ACHN (cell line): ENCODE data around the gene XAGE2.
"Not testable (repeated sequence)": the region's sequence is repeated elsewhere in the genome, so short reads cannot be mapped to it uniquely, and the experiment has no call there.

ENCODE experiments used
- DNase-seq: peaks from one replicate; pipeline ENCODE4 v3.0.0-alpha.2; 2015
- in situ Hi-C: cut with HindIII; loops from 2 replicates; pipeline ENCODE4 v1.10.0; 2017; ENCODE audit warnings: low sequenced_read_pairs, low pct_ligation_motif_present, low pct_unique_long_range_greater_than_20kb

XAGE2 gene, protein sequence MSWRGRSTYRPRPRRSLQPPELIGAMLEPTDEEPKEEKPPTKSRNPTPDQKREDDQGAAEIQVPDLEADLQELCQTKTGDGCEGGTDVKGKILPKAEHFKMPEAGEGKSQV

DNA sequence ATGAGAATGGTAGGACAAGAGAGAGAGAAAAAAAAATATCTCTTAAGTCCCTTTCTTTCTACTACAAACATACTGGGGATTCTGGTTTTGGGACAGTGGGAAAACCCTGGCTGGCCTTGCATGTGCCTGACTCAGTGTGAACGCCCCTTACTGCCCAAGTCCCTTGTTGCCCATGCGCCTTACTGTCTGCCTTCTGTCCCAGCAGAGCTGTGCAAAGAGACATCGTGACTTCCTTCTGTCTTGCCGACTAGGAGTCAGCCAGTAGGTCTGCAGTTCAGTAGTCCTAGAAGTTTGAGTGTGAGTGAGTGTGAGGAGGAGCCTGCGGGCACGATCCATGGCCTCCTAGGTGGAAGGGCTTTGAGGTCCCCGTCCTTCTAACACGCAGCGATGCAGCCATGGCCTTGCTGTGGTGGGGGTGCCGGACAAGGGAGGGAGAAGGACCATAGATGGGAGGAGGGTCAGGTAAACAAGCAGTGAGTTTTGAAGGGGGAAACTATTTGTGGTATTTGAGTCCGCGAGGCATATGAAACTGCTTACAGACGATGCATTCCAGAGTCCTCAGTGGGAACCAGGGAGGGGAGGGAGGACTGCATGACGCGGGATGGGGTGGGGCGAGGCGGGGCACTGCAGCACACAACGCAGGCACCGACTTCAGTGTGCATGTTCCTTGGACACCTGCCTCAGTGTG is at the start of gene XAGE2:
TSS of gene XAGE2 (plus strand) at position 654 of the 688 bp plus-strand sequence. CDS start 994 bp downstream, outside the sequence.
- in situ Hi-C loops: no loop called here
- no peak for DNase-seq

DNA sequence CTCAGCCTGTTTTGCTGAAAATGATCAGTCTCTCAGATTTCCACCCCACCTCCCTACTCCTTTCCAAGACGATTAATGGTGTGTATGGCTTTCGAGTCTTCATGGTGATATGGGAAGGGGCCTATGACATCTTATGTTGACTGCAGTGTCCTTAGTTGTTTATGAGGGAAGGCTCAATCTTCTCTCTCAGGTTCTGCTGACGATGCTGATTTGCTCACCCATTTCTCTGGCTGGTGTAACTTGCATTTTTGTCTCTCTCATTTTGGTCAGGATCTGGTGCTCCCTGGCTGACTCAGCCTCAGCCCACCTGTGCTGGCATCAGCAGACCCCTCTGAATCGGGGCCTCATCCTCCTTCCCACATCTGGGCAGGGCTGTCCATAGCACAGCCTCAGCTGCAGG is 31.4 kb upstream of the XAGE2 start:
- DNase-seq: no peak
- in situ Hi-C loops: no loop called here

GRCh38 chrX:52341493-52341892 is 27.3 kb upstream of the XAGE2 start:
- in situ Hi-C loops: no loop called here

DNA sequence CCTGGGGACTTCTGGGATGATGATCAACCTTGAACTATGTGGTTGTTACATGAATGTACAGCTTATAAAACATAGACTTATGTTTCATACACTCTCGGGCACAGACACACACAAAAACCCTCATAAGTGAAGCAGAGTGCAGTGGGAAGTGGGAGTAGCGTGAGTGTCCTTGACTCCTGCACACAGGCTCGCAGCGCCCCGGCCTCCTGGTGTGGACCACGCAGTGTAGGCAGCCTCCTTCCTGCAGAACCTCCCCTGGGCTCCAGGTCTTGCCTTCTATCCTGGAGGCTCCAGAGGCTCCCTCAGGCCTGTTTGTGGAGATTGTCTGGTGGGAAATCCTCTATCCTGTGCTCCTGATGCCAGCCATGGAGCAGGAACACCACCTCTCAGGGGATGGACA is 25.7 kb upstream of the XAGE2 start:
- in situ Hi-C loops, DNase-seq: not testable (repeated sequence)

More at GRCh38 chrX:52341493-52341892, 27.3 kb upstream of the XAGE2 start:
- no peak for DNase-seq

DNA sequence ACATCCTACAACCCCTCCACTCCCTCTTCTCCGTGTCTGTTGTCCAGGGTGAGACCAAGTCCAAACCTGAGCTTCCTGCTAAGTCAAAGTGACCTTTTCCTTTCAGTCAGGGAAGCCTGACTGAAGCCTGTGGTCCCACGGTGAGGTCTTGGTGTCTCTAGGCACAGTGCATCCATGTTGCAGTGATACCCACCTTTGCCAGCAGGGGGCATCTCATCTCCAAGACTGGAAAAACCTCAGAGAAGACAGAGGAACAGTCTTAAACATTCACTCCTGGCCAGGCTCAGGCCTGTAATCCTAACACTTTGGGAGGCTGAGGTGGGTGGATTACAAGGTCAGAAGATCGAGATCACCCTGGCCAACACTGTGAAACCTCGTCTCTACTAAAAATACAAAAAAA is 23.4 kb upstream of the XAGE2 start:
- peak; percentile 28 for DNase-seq
- in situ Hi-C loops: not testable (repeated sequence)

DNA sequence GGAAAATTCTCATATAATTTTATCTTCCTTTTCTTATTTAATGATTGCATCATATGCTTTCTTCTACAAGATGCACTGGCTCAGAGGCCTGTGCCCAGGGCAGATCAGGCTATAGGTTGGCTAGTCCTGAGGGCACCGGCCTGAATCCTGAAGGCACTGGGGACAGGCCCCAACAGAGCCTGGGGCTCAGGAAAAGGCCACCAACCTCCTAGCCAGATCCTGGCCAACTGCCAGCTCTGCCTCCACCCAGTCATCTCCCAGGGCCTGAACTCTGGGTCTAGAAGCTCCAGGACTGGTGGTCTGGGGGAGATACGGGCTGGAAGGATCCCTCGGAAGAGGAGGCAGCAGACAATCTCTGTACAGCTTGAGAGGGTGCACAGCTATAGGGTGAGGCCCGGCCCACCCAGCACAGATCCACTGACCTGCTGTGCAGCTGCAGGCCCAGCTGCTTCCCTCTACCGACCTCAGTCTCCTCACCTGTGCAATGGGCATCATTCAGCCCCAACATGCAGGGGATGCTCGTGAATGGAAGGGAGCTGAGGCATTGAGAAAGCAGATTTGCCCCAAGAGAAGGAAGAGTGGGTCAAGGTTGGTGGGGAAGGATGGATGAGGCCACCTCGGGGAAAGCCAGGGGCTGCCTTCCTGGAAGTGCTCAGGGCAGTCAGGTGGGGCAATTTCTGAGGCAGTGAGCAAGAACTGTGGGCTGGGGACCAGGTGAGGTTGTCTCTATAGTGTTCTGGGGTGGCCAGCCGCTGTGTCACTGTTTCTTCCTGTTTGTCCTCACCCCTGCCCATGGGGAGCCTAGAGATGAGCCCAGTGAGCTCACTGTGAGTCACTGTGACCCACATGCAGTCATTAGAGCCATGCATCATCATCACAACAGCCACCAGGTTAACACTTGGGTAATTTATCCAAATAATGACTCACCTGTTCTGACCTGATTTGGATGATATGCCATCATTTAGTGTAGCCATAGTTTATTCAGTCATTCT is 22.4 kb upstream of the XAGE2 start:
- DNase-seq: no peak
- in situ Hi-C loops: no loop called here

DNA sequence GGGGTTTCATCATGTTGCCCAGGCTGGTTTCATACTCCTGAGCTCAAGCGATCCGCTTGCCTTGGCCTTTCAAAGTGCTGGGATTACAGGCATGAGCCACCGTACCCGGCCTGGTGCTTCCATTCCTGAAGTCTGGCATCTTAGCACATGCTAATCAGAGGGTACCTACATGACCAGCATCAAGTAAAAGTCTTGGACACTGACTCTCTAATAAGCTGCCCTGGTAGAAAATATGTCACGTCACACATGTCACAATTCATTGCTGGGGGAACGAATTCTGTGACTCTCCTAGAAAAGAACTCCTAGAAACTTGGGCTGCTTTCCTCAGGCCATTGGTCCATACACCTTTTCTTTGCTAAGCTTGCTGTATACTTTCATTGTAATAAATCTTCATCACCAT is 19.1 kb upstream of the XAGE2 start:
- in situ Hi-C loops: no loop called here
- DNase-seq: no peak

- DNase-seq: no peak
- in situ Hi-C loops: no loop called here
Observed at GRCh38 chrX:52352551-52352950, 16.3 kb upstream of the XAGE2 start.

DNA sequence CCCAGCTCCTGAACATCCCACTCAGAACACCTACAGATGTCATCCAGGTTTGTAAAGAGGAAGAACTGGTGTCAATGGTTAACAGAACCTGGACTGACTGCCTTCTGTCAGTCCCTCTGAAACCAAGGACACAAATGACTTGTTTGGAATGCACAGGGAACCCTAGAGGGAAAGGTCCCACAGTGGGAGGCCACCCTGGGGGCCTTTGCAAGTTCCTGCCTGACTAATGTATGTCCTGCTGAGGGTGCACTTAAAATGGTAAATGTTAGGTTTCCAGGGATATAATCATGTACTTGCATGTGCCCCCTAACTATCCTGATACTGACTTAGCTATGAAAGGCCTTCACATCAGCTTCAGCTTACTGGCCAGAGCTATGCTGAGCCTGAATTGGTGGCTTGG is 15.0 kb upstream of the XAGE2 start:
- in situ Hi-C loops: no loop called here
- DNase-seq: no peak

GRCh38 chrX:52355108-52355507 is 13.7 kb upstream of the XAGE2 start:
- no peak for DNase-seq
- in situ Hi-C loops: no loop called here

- in situ Hi-C loops: no loop called here
- no peak for DNase-seq
Observed at GRCh38 chrX:52359614-52360232, 9.1 kb upstream of the XAGE2 start.

DNA sequence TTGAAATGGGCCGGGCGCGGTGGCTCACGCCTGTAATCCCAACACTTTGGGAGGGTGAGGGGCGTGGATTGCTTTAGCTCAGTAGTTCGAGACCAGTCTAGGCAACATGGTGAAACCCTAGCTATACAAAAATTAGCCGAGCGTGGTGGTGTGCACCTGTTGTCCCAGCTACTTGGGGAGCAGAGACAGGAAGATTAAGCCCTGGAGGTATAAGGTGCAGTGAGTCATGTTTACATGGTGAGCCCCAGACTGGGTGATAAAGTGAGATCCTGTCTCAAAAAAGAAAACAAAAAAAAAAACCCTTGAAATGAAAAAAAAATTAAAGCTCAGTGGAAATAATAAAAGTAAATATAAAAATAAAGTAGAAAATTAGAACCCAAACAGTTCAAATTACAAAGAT is 6.9 kb upstream of the XAGE2 start:
- no peak for DNase-seq
- in situ Hi-C loops: no loop called here

DNA sequence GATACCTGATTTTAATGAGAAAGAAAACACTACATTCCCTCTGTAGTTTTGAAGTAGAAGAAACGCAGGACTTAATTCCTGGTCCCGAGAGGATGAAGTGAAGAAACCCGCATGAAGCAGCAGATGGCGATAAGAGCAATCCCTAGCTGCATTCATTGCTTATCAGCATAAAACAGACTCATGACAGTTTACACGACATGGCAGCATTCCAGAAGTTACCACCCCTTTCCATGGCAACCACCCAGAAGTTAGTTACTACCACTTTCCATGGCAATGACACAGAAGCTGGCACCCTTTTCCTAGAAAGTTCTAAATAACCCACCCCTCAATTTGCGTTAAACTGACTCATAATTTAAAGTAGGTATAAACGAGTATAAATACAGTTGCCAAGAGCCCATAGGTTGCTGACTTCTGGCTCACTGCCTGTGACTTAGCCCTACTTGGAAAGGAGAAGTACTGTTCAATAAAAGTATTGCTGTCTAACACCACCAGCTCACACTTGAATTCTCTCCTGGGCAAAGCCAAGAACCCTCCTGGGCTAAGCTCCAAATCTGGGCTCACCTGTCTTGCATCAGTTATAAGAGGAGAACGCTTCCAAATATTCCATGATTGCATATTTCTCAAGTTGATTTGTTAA is 5.5 kb upstream of the XAGE2 start:
- in situ Hi-C loops: no loop called here
- no peak for DNase-seq

DNA sequence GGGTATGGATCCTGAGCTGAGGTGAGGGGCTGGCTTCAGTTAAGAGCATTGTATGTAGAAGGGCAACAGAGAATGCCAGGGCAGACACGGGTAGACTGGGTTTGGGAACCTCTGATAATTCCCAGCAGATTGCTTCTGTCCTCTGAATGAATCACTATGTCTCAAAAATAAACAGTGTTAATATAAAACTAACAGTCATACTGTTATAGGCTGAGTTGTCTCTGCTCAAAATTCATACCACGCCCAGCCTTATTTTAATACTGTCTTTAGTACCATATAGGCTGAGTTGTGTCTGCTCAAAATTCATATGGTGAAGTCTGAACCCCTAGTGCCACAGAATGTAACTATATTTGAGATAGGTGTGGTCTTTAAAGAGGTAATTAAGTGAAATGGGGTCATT is 10.0 kb downstream of the XAGE2 start:
- in situ Hi-C loops: no loop called here
- no peak for DNase-seq

DNA sequence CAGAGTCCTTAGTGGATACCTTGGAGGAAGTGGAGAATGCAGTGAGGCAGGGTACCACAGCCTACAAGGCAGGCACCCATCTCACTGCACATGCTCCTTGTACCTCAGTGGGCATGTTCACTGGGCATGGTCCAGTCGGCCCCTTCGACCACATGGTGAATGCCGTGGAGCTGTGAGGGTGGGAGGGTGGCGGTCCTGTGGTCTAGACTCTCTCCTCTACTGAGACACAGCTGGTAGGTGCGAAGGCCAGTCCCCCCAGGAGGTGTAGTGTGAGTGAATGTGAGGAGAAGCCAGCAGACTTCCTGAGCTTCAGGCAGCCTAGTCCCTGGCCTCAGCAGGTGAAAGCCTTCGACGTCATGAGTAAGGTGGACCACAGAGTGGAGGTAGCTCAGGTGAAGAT is 12.2 kb downstream of the XAGE2 start:
- DNase-seq: no peak
- in situ Hi-C loops: no loop called here

GRCh38 chrX:52410439-52411394 is 41.9 kb downstream of the XAGE2 start:
- DNase-seq: no peak
- in situ Hi-C loops: no loop called here

- DNase-seq: no peak
- in situ Hi-C loops: no loop called here
Observed at GRCh38 chrX:52415304-52415703, 46.5 kb downstream of the XAGE2 start.

DNA sequence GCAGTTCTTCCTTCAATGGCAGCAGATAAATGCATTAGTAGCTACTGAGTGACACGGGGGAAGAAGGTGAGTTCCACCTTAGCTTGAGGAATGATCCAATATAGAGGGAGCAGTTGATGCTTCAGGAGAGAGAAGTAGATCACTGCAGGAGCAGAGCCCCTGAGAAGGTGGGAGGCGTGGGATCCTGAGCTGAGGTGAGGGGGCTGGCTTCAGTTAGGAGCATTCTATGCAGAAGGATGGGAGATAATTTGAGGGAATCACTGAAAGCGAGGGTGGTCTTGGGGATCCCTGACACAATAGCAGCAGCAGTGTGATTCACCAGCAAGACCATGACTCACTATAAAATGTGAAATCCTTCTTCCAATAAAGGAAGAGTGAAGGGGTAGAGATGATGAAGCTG is 48.0 kb downstream of the XAGE2 start:
- no peak for DNase-seq
- in situ Hi-C loops: no loop called here
